GM11168 (cell line): ENCODE data around the gene DNAH14.
"Not testable (repeated sequence)": the region's sequence is repeated elsewhere in the genome, so short reads cannot be mapped to it uniquely, and the experiment has no call there.

Source experiments
- in situ Hi-C: fragments of 300-500 bp; cut with MboI; formaldehyde crosslinking; loops from one replicate; pipeline ENCODE4 v1.12.0; 2022; ENCODE audit warnings: low sequenced_read_pairs; ENCODE audit not compliant: unreplicated experiment

The DNAH14 gene

DNA sequence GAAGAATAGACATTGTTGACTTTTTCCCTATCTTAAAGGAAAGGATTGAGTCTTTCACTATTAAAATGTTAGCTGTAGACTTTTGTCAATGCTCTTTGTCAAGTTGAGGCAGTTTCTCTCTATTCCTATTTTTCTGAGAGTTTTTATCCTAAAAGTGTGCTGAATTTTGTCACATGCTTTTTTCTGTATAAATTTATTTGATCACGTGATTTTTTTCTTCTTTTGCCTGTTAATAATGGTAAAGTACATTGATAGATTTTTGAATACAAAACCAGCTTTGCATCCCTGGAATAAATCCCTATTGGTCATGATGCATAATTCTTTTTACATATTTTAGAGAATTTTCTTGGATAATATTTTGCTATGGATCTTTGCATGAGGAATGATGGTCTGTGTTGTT is 60.1 kb downstream of the DNAH14 start:
- in situ Hi-C loops = no loop called here

DNA sequence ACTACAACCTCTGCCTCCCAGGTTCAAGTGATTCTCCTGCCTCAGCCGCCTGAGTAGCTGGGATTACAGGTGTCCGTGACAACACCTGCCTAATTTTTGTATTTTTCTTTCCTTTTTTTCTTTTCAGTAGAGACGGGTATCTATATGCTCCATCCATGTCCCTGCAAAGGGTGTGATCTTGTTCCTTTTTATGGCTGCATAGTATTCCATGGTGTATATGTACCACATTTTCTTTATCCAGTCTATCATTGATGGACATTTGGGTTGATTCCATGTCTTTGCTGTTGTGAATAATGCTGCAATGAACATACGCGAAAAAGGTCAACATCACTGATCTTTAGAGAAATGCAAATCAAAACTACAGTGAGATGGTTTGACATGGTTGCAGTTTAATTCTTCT is 62.1 kb downstream of the DNAH14 start:
- in situ Hi-C loops = not testable (repeated sequence)

DNA sequence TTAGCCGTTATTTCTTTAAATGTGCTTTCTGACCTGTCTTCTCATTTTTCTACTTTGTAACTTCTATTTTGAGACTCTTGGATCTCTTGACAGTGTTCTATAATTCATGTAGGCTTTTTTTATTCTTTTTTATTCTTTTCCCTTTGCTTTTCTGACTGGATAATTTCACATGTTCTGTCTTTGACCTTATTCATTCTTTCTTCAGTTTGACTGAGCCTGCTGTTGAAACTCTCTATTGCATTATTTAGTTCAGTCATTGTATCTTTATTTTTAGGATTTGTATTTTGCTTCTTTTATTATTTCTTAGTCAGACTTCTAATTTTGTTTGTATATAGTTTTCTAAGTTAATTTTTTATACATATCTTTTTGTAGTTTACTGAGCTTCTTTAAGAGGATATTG is 66.1 kb downstream of the DNAH14 start:
- in situ Hi-C loops = no loop called here

DNA sequence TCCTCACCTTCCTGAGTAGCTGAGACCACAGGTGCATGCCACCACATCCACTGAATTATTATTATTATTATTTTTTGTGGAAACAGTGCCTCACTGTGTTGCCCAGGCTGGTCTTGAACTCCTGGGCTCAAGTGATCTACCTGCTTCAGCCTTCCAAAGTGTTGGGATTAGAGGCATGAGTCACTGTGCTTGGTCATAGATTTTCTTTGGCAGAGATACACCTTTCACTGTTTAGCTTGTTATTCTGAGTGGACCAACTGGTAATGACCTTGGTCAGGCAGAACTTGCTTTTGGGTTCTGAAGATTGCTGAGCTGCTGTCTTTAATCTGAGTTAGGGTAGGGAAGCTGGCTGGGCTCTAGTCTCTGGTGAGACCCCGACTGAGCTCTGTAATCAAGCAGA is 66.8 kb downstream of the DNAH14 start:
- in situ Hi-C loops = no loop called here

DNA sequence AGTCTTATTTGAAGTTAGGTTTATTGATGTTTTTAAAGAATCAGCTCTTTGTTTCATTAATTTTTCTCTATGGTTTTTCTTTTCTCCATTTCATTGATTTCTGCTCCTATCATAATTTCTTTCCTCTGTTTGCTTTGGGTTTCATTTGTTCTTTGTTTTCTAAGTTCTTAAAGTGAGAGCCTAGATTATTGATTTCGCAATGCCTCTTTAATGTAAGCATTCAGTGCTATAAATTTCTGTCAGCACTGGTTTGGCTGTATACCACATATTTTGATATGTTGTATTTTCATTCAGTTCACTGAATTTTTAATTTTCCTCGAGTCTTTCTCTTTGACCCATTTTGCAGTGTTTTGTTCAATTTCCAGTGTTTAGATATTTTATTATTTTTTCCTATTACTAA is 68.7 kb downstream of the DNAH14 start:
- in situ Hi-C loops = no loop called here

DNA sequence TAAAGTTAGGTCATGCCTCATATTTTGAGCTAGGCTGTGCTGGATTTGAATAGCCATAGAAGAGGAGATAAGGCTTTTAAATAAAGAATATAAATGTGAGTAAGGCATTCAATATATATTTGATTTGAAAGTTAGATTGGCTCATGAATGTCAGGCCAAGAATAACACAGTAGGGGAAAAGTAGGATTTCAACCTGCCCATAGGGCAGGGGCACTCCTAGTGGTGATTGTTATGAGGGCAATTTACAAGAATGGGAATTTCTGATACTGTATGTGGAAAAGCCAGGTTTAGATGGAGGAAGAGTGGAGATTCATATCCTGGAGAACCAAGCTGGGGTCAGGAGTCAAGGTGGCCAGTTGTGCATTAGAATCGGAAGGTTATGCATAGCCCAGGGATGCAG is 74.9 kb downstream of the DNAH14 start:
- in situ Hi-C loops = no loop called here

DNA sequence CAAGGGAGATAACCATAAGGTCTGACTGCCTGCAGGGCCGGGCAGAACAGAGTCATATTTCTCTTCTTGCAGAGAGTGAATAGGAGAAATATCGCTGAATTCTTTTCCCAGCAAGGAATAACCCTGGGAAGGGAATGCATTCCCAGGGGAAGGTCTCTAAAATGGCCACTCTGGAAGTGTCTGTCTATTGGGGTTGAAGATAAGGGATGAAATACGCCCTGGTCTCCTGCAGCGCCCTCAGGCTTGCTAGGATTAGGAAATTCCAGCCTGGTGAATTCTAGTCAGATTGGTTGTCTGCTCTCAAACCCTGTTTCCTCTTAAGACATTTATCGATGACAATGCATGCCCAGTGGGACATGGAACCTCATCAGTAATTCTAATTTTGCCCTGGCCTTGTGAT is 76.9 kb downstream of the DNAH14 start:
- in situ Hi-C loops = not testable (repeated sequence)

DNA sequence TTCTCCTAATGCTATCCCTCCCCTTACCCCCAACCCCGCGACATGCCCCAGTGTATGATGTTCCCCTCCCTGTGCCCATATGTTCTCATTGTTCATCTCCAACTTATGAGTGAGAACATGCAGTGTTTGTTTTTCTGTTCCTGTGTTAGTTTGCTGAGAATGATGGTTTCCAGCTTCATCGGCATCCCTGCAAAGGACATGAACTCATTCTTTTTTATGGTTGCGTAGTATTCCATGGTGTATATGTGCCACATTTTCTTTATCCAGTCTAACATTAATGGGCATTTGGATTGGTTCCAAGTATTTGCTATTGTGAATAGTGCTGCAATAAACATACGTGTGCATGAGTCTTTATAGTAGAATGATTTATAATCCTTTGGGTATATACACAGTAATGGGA is 78.6 kb downstream of the DNAH14 start:
- in situ Hi-C loops = not testable (repeated sequence)

DNA sequence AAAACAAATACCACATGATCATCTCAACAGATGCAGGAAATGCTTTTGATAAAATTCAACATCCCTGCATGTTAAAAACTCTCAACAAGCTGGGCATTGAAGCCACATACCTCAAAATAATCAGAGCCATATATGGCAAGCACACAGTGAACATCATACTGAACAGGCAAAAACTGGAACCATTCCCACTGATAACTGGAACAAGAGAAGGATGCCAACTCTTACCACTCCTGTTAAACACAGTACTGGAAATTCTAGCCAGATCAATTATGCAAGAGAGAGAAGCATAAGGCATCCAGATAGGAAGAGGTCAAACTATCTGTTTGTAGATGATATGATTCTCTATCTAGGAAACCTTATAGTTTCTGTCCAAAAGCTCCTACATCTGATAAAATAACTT is 91.6 kb downstream of the DNAH14 start:
- in situ Hi-C loops = no loop called here

DNA sequence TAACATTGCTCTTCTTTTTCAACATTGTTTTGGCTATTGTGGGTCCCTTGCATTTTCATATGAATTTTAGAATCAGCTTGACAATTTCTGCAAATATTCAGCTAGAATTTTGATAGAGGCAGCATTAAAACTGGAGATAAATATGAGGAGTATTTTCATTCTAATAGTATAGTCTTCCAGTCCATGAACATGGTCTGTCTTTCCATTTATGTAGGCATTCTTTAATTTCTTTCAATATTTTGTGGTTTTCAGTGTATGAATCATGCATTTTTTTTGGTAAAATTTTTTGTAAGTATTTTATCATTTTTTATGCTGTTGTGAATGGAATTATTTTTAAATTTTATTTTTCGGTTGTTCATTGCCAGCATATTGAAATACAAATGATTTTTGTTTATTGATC is 97.2 kb downstream of the DNAH14 start:
- in situ Hi-C loops = no loop called here

DNA sequence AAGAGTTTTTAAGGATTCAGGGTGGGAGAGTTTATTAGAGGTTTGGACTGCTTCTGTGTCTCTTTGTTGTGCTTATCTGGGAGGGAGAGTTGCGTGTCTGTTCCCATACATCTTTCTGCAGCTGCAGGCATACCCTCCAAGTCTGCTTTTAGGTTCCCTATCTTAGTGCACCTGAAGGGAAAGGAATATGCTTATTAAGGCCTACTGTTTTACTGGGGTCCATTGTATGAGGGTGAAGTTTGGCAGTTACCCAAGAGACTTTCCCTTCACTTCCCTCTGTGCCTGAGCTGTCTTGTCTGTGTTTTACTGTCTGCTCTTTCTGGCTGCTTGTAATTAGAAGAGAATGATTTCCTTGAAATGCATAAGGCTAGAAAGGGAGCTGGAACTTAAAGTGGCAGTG is 107.0 kb downstream of the DNAH14 start:
- in situ Hi-C loops = not testable (repeated sequence)

DNA sequence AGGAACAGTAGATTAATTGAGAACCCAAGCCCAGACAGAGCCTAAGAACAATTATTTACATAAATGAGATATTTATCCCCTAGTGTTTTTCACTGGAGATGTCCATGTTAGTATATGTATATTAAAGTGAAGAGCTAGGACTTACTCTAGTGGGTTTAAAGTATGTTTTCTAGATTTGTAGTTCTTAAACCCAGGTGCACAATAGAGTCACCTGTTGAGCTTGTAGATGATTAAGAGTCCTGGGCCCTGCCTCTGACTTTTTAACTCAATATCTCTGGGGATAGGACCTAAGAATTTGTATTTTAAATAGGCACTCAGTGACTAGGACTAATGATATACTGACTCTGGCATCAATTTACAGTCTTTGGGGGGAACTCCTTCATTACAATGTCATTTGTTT is 112.8 kb downstream of the DNAH14 start:
- in situ Hi-C loops = no loop called here

DNA sequence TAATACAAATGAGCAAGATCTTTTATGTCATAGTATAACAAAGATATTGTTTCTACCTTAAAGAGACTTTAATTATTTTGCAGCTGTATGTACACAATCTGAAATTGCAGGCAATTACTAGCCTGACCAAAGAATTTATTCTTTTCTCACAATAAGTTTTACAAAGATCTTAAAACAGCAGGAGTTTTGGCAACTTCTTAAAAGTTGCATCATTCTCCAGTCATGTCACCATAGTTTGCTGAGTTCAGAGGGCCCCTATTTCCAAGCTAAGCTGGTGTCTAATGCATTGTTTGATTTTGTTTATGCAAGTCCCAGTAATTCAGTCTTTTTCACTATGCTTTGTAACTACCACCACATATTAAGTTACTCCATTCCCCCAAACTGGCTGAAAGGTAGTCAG is 114.8 kb downstream of the DNAH14 start:
- in situ Hi-C loops = no loop called here

DNA sequence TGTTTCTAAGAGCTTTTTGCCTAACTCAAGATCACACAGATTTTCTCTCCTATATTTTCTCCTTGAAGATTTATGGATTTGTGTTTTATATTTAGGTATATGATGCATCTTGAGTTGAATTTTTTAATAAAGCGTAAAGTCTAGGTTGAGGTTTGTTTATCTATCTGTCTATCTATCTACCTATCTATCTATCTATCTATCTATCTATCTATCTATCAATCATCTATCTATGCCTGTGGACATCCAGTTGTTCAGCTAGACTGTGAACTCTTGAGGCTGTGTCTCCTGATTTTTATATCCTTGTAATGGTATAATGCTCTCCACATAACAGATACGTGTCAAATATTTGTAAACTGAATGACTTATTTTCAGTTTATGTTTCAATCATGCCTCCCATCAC is 120.1 kb downstream of the DNAH14 start:
- in situ Hi-C loops = no loop called here

DNA sequence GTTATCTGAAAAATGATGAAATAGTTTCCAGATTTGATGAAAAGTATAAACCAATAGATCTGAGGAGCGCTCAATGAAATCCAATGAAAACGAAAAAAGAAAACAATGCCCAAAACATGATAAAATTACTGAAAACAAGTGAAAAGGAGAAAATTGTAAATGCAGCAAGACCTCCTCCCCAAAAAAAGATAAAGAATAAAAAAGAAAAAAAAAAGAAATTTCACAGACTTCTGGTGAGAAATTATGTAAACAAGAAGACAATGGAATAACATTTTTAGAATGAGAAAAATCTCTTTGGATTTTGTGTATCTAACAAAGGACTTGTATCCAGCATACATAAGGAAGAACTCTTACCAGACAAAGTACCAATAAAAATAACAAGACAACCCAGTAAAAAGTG is 134.2 kb downstream of the DNAH14 start:
- in situ Hi-C loops = loop anchor here (5.0 kb wide), 1 partner anchor 116 kb away; no protein-coding TSS in a partner anchor

DNA sequence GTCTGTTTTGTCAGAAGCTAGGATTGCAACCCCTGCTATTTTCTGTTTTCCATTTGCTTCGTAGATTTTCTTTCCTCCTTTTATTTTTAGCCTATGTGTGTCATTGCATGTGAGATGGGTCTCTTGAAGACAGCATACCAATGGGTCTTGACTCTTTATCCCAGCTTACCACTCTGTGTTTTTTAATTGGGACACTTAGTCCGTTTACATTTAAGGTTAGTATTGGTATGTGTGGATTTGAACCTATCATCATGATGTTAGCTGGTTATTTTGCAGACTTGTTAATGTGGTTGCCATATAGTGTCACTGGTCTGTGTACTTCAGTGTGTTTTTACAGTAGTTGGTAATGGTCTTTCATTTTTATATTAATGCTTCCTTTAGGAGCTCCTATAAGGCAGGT is 141.5 kb downstream of the DNAH14 start:
- in situ Hi-C loops = no loop called here

DNA sequence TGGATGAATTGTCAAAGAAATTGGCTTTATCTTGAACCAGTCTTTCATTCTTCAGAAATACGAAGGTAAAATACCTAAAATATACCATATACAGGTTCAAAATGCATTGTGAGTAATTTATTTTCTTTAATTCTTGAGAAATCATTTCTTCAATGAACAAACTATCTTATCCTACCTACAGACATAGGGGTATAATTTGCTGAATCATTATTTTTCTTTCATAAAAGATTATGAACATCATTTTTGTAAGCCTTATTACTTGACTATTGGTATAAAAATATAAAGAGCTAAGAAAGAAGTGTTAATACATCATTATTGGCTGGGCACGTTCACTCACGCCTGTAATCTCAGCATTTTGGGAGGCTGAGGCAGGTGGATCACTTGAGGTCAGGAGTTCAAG is 167.7 kb downstream of the DNAH14 start:
- in situ Hi-C loops = no loop called here

DNA sequence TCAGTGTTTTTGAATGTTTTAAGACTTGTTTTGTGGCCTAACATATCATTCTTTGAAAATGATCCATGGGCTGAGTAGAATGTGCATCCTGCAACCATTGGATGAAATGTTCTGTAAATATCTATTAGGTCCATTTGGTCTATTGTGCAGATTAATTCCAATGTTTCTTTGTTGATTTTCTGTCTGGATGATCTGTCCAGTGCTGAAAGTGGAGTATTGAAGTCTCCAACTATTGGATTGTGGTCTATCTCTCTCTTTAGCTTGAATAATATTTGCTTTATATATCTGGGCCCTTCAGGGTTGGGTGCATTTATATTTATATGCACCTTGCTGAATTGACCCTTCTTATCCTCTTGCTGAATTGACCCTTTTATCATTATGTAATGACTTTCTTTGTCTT is 181.5 kb downstream of the DNAH14 start:
- in situ Hi-C loops = no loop called here

DNA sequence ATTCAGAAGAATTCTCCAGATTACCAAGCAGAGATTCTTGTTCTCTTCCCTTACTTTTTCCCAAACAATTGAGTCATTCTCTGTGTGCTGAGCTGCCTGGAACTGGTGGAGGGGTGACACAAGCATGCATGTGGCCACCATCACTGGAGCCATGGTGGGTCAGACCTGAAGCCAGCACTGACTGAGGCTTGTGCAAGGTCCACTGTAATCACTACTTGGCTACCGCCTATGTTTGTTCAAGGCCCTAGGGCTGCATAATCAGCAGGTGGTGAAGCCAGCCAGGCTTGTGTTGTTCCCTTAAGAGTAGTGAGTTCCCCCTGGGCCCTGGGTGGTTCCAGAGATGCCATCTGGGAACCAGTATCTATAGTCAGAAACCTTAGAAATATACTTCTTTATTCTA is 183.8 kb downstream of the DNAH14 start:
- in situ Hi-C loops = no loop called here

DNA sequence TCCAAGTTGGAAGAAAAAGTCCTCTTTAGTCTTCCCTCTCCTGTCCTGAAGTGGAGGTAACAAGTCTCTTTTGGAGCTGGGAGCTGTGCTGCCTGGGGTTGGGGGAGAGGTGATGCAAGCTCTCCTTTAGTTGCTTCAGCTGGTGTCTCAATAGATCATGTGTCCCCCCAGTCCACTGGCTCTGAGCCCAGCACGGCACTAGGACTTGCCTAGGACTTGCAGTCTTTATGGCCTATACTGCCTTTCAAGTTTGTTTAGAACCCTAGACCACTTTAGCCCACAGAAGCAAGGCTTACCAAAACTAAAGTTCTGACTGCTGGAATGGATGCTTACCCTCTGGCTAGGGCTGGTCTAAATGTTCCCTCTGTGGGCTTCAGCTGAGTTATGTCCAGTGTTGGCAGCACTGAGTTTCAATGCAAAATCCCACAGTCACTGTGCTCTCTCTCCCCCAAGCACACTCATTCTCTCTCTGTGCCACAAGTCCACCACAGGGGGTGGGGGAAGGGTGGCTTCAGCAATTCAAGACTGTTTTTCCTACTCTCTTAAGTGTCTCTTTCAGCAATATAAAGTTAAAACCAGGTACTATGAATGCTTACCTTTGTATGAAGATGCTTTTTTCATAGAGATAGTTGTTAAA is 185.0 kb downstream of the DNAH14 start:
- in situ Hi-C loops = no loop called here

DNA sequence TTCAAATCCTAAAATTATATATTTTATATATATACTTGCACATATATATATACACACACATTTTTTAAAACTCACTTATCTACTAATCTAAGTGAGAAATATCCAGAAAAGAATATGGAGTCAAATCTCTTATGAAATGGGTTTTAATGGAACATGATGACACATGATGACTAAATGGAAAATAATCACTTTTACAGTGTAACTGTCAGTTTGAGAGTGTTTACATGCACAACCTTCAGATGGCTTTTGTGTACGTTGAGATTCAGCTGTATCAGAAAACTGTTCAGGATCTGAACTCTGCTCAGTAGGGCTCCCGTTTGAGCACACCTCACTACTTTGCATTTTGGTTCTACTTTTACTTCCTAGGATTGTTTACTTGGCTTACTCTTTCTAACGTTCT is 189.8 kb downstream of the DNAH14 start:
- in situ Hi-C loops = no loop called here

DNA sequence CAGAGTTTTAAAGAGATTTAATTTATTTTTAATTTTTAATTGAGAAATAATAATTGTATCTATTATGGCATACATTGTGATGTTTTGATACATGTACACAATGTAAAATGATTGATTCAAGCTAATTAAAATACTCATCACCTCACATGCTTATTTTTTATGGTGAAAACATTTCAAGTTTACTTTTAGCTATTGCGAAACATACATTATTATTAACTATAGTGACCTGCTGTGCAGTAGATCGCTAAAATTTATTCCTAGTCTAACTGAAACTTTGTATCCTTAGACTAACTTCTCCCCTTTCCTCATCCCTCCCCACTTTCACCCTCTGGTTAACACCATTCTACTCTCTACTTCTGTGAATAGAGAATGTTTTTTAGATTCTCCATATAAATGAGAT is 191.6 kb downstream of the DNAH14 start:
- in situ Hi-C loops = no loop called here

DNA sequence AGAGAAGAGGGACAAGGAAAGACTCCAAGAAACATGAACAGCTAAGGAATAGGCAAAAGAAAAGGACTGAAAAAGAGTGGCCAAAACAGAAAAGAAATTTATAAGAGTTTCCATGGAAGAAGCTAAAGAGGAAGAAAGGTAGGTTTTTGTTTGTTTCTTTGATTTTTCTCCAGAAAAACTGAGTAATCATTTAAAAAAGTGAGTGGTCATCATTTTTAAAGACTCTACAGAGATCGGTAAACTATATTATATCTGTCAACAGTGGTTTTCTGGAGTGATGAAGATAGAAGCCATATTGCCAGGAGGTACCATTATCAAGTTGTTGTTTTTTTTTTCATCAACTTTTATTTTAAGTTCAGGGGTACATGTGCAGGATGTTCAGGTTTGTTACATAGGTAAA is 202.4 kb downstream of the DNAH14 start:
- in situ Hi-C loops = no loop called here
